Activated T-cell treated with anti-CD3 and anti-CD28 coated beads, Interleukin-2, amount 50 U/mL, for 72 hours (primary cell): ENCODE measurements around the gene RAP1GAP2. TPM values are rescaled to one million over a fixed set of nuclear protein-coding genes. Genes with fewer than 3 reads are reported as not detected.

Source experiments
- ATAC-seq, 2 donors: fragments of 150-1000 bp; cut with Tn5 transposase; replicated peaks in 1 of 2; 2 replicates each; pipeline ENCODE4 v1.10.0; 2021; ENCODE audit warnings: moderate library complexity in 2 of 2, mild to moderate bottlenecking in 1 of 2
- DNase-seq, 2 donors: peaks; one replicate each; pipeline ENCODE4 v3.0.0; 2021 to 2022; ENCODE audit warnings: mixed read lengths in 1 of 2
- H3K27ac Mint-ChIP-seq: one replicate; pipeline ENCODE4 v1.8.0; 2022; ENCODE audit warnings: mild to moderate bottlenecking, moderate library complexity, mixed read lengths
- H3K27me3 Mint-ChIP-seq: one replicate; pipeline ENCODE4 v1.8.0; 2022; ENCODE audit warnings: low read depth, mixed read lengths
- H3K36me3 Mint-ChIP-seq, 2 donors: one replicate each; pipeline ENCODE4 v1.8.0; 2022; ENCODE audit warnings: mixed read lengths in 2 of 2, mild to moderate bottlenecking in 1 of 2; ENCODE audit not compliant: insufficient read depth in 2 of 2
- H3K4me1 Mint-ChIP-seq: one replicate; pipeline ENCODE4 v1.8.0; 2022; ENCODE audit warnings: low read depth, mixed read lengths
- H3K4me3 Mint-ChIP-seq, 2 donors: one replicate each; pipeline ENCODE4 v1.8.0; 2022; ENCODE audit warnings: mild to moderate bottlenecking in 2 of 2, mixed read lengths in 2 of 2, moderate library complexity in 2 of 2
- H3K9me3 Mint-ChIP-seq, 2 donors: one replicate each; pipeline ENCODE4 v1.8.0; 2022; ENCODE audit warnings: mixed read lengths in 2 of 2
- total RNA-seq, 2 donors: library from RNA; stranded (reverse); gene quantifications; one replicate each; pipeline ENCODE4 v1.2.3, GENCODE V29; 2022

Gene RAP1GAP2
- 1 to 10 TPM in 1 of 2 donors, under 1 TPM in 1; 0.50 to 3.1 TPM for total RNA-seq

DNA sequence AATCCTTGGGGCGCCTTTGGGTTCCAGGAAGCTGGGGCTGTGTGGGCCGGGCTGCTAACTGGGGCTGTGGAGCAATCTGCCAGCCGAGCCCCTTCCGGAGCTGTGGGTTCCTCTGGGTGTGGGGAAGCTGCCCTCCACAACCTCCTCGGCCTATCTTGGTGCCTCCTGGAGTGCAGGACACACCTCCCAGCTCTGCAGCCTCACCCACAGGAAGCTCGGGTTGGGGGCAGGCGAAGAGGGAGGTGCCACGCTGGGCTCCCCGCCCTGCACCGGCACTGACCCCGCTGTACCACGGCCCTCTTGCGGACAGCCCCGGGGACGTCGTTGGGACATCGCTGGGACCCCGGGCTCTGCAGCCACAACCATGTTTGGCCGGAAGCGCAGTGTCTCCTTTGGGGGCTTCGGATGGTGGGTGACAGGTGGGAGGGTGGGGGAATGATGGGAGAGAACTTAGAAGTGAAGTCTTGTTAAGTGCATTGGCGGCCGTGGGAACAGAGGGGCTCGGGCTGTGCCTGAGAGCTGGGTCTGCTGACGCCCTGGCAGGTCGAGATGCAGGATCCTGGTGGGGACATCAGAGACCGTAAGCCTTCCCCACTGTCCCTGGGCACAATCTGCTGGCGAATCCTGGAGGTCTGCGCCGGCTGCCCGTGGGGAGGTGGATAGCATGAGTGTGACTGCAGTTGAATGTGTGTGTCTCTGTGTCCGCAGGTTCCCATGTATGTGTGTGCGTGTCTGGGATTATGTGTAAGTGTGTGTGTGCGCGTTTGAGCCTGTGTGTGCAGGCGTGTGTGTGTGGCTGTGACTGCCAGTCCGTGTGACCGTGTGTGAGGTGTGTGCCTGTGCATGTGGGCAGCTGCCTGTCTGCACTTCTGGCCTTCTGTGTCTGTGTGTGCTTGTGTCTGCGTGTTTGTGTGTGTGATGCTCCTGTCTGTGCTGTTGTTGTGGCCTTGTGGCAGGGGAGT, at the start of gene RAP1GAP2:
Gene RAP1GAP2 (plus strand): TSS at position 275 of the 962 bp plus-strand sequence. CDS start 90 bp downstream, at position 365.
- no peaks in the 10 kb centered on the region for H3K36me3 Mint-ChIP-seq
- H3K4me3 Mint-ChIP-seq: peak within 1 kb of the TSS; percentile 47 to 81
- peaks cover 61% of the 10 kb centered on the region for H3K27me3 Mint-ChIP-seq
- H3K27ac Mint-ChIP-seq: no peak within 1 kb of the TSS
- DNase-seq (peak; percentile 59 to 60), ATAC-seq (peak; percentile 61 to 74)
- H3K9me3 Mint-ChIP-seq: no peaks in the 10 kb centered on the region
- peaks cover 67% of the 10 kb centered on the region for H3K4me1 Mint-ChIP-seq

- H3K4me3 Mint-ChIP-seq: peak within 1 kb of the TSS in 1 of 2 donors; percentile 63
- DNase-seq (no peak), ATAC-seq (peak in 1 of 2 donors; percentile 7)
- H3K27ac Mint-ChIP-seq: no peak within 1 kb of the TSS
- H3K9me3 Mint-ChIP-seq: no peaks in the 10 kb centered on the region
- no peaks in the 10 kb centered on the region for H3K36me3 Mint-ChIP-seq
- no peaks in the 10 kb centered on the region for H3K4me1 Mint-ChIP-seq
- H3K27me3 Mint-ChIP-seq: peaks cover 66% of the 10 kb centered on the region
These were observed 47.0 kb upstream of the RAP1GAP2 start, which contains the start of gene CCDC92B for GRCh38 chr17:2749058-2749783. Gene CCDC92B (minus strand): TSS chr17:2749652. CDS start chr17:2735145, 14,507 bp downstream.

GRCh38 chr17:2749784-2750181, 46.5 kb upstream of the RAP1GAP2 start:
- no peaks in the 10 kb centered on the region for H3K9me3 Mint-ChIP-seq
- peaks cover 61% of the 10 kb centered on the region for H3K27me3 Mint-ChIP-seq
- no peak overlapping the region for H3K27ac Mint-ChIP-seq
- no peaks in the 10 kb centered on the region for H3K4me1 Mint-ChIP-seq
- H3K36me3 Mint-ChIP-seq: no peaks in the 10 kb centered on the region
- peak overlapping the region in 1 of 2 donors; percentile 44 for H3K4me3 Mint-ChIP-seq
- ATAC-seq (peak; percentile 96 to 97), DNase-seq (peak; percentile 81 to 85)

DNA sequence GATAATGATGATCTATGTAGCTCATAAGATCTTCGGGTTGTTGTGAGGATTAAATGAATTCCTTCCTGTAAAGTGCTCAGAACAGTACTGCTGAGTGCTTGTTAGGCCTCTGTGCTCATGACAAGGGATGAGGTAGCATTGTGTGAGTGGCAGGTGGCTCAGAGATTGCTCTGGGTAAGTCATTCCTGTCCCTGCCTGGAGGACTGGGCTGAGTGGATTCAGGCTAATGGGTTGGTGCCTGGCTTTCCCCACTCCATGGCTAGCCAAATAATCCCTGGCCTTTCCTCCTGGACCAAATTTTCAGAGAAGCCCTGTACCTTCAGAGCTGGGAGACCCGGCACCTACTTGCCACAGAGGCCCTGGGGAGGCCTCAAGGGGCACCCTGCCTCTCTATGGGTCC, 45.5 kb upstream of the RAP1GAP2 start:
- Mint-ChIP-seq H3K27ac (no peak overlapping the region), H3K27me3 (peaks cover 52% of the 10 kb centered on the region), H3K36me3 (no peaks in the 10 kb centered on the region), H3K4me1 (no peaks in the 10 kb centered on the region), H3K4me3 (peak overlapping the region in 1 of 2 donors; percentile 4), H3K9me3 (no peaks in the 10 kb centered on the region)
- ATAC-seq (no peak), DNase-seq (no peak)

- ATAC-seq (no peak), DNase-seq (no peak)
- Mint-ChIP-seq H3K4me3 (no peak overlapping the region), H3K4me1 (no peaks in the 10 kb centered on the region), H3K36me3 (no peaks in the 10 kb centered on the region), H3K27ac (no peak overlapping the region), H3K27me3 (peaks cover 55% of the 10 kb centered on the region), H3K9me3 (no peaks in the 10 kb centered on the region)
These were observed 44.7 kb upstream of the RAP1GAP2 start for GRCh38 chr17:2751491-2751890.

GRCh38 chr17:2755891-2756724, 40.1 kb upstream of the RAP1GAP2 start:
- no peaks in the 10 kb centered on the region for H3K4me1 Mint-ChIP-seq
- H3K9me3 Mint-ChIP-seq: no peaks in the 10 kb centered on the region
- peaks cover 57% of the 10 kb centered on the region for H3K27me3 Mint-ChIP-seq
- peak overlapping the region; percentile 76 to 77 for H3K4me3 Mint-ChIP-seq
- H3K36me3 Mint-ChIP-seq: no peaks in the 10 kb centered on the region
- ATAC-seq (peak in 1 of 2 donors; percentile 22), DNase-seq (no peak)
- H3K27ac Mint-ChIP-seq: no peak overlapping the region

GRCh38 chr17:2758870-2759269, 37.4 kb upstream of the RAP1GAP2 start:
- no peaks in the 10 kb centered on the region for H3K36me3 Mint-ChIP-seq
- H3K27ac Mint-ChIP-seq: no peak overlapping the region
- H3K9me3 Mint-ChIP-seq: no peaks in the 10 kb centered on the region
- ATAC-seq (no peak), DNase-seq (no peak)
- no peak overlapping the region for H3K4me3 Mint-ChIP-seq
- H3K4me1 Mint-ChIP-seq: no peaks in the 10 kb centered on the region
- peaks cover 44% of the 10 kb centered on the region for H3K27me3 Mint-ChIP-seq

DNA sequence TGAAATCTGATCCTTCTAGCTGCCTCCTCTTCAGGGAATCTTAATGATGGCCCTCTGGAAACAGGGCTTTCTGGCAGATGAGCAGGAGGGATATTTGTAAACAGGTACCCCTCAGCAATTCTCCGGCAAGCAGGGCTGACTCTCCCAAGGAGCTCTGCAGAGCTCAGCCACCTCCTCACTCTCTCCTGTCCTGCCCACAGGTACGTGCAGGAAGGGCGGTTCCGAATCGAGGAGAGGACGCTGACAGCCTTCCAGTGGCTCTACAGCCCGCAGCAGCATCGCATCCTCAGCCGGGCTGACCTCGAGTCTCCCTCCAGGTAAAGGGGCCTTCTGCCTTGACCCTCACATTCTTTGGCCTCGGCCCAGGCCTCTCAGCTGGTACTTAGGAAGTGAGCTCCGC, 26.1 kb upstream of the RAP1GAP2 start:
- ATAC-seq (no peak), DNase-seq (no peak)
- no peaks in the 10 kb centered on the region for H3K4me1 Mint-ChIP-seq
- no peaks in the 10 kb centered on the region for H3K36me3 Mint-ChIP-seq
- peaks cover 22% of the 10 kb centered on the region for H3K27me3 Mint-ChIP-seq
- H3K4me3 Mint-ChIP-seq: no peak overlapping the region
- no peak overlapping the region for H3K27ac Mint-ChIP-seq
- H3K9me3 Mint-ChIP-seq: peaks cover 0 to 1% of the 10 kb centered on the region in 2 donors

- no peaks in the 10 kb centered on the region for H3K36me3 Mint-ChIP-seq
- no peak for DNase-seq
- H3K4me3 Mint-ChIP-seq: peak overlapping the region; percentile 46 to 65
- H3K27ac Mint-ChIP-seq: no peak overlapping the region
- H3K9me3 Mint-ChIP-seq: peaks cover 0 to 1% of the 10 kb centered on the region in 2 donors
- no peak for ATAC-seq
- H3K27me3 Mint-ChIP-seq: peaks cover 47% of the 10 kb centered on the region
- H3K4me1 Mint-ChIP-seq: peaks cover 4% of the 10 kb centered on the region
These were observed 21.0 kb upstream of the RAP1GAP2 start for GRCh38 chr17:2775206-2775605.

- Mint-ChIP-seq H3K4me3 (peak overlapping the region; percentile 35 to 72), H3K36me3 (no peaks in the 10 kb centered on the region), H3K27ac (no peak overlapping the region), H3K9me3 (peaks cover 0 to 1% of the 10 kb centered on the region in 2 donors), H3K4me1 (peaks cover 4% of the 10 kb centered on the region), H3K27me3 (peaks cover 47% of the 10 kb centered on the region)
- DNase-seq (peak in 1 of 2 donors; percentile 12), ATAC-seq (peak; percentile 62 to 67)
These were observed 19.5 kb upstream of the RAP1GAP2 start for GRCh38 chr17:2776589-2777241.

- Mint-ChIP-seq H3K27me3 (peaks cover 46% of the 10 kb centered on the region), H3K4me3 (peak overlapping the region; percentile 35 to 72), H3K4me1 (peaks cover 4% of the 10 kb centered on the region), H3K36me3 (no peaks in the 10 kb centered on the region), H3K27ac (no peak overlapping the region), H3K9me3 (peaks cover 0 to 1% of the 10 kb centered on the region in 2 donors)
- ATAC-seq: no peak
- no peak for DNase-seq
These were observed 18.9 kb upstream of the RAP1GAP2 start for GRCh38 chr17:2777242-2777867.

DNA sequence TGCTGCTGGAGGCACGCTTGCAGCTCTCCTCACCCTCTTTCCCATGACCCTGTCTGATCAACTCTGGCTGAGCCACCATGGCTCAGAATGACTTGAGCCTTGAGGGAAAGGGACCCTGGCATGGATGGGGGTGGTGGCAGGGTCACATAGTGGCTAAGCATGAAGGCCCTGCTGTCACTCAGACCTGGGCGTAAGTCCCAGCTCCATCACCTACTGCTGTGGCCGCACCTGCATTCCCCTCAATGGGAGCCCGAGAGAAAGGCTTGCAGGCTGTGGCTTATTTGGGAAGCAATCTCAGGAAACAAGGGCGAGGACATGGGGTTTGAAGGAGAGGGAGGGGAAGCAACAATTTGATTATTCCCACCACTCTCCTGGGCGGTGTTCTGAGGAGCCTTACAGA, 17.7 kb upstream of the RAP1GAP2 start:
- DNase-seq (no peak), ATAC-seq (no peak)
- H3K4me1 Mint-ChIP-seq: peaks cover 4% of the 10 kb centered on the region
- no peak overlapping the region for H3K27ac Mint-ChIP-seq
- no peaks in the 10 kb centered on the region for H3K9me3 Mint-ChIP-seq
- no peaks in the 10 kb centered on the region for H3K36me3 Mint-ChIP-seq
- peaks cover 35% of the 10 kb centered on the region for H3K27me3 Mint-ChIP-seq
- no peak overlapping the region for H3K4me3 Mint-ChIP-seq
